TTC549 (cell line): ENCODE results near the gene UTP15.

Source experiments
- FAIRE-seq: peaks from 2 replicates; lab custom pipeline; 2012; peaks lifted over from hg19 to GRCh38; lab: Jason Lieb, UNC

UTP15 gene

DNA sequence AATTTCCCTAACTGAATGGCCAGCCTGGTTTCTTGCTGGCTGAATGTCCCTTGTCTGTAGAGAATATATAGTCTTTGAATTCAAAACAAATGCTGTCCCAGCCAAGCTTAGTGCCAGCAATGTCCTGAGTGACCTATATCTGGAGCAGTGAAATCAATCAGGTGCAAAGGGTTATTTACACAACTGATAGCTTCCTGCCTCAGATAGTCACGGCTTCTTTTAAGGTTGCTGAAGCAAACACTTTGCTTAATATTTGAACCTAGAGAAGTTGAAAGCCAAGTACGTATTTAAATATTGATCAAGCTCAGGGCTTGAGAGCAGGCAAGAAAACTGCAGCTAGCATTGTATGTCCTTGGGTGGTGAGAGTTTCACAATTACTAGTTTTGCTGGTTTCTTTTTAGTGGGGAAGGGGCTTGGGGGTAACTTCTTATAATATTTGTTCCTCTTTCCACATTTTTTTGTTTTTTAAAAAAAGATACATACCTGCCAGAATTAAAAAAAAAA lies 58.4 kb downstream of the UTP15 start:
- no peak for FAIRE-seq

DNA sequence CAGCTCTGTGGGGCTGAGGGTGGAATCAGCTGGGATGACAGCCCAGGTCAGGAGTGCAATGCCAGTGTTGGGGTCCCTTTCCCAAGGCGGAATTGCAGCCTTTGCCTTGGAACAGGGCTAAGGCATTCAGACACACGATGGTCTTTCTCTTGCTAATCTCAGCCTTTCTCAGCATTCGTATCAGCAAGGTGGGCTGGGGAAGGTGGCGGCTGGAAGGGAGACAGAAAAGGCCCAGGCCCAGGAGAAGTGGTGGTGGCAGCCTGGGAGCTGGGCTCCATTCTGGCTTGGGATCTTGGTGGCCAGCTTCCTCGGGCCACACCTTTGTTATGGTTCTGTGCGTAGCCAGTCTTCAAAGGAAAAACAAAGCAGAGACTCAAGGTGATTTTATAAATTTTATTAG lies 59.3 kb downstream of the UTP15 start:
- FAIRE-seq = no peak

DNA sequence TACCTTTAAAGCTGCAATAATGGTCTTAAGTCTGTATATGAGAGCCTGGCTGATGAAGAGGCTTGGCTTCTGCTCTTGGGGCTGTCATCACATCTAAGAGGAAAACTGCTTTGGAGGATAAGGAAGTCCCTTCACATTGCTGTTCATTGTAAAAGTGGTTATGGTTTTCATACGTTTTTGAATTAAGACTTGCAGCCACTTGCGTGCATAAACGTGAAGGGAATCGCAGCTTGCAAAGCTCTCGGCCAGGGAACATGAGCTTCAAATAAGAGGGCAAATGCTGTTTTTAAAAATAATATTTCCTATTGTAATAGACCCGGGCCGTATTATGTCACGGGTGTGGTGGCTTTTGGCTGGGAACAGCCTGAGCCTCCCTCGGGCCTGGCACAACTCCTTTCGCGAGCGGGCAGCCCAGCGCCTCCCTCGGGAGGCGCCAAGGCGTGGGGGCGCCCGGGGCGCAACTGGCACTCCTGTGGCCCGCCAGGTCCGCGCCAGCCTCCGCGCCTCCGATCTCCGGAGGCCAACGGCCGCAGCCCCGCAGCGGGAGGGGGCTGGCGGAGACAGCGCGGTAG lies 59.9 kb downstream of the UTP15 start:
- no peak for FAIRE-seq

DNA sequence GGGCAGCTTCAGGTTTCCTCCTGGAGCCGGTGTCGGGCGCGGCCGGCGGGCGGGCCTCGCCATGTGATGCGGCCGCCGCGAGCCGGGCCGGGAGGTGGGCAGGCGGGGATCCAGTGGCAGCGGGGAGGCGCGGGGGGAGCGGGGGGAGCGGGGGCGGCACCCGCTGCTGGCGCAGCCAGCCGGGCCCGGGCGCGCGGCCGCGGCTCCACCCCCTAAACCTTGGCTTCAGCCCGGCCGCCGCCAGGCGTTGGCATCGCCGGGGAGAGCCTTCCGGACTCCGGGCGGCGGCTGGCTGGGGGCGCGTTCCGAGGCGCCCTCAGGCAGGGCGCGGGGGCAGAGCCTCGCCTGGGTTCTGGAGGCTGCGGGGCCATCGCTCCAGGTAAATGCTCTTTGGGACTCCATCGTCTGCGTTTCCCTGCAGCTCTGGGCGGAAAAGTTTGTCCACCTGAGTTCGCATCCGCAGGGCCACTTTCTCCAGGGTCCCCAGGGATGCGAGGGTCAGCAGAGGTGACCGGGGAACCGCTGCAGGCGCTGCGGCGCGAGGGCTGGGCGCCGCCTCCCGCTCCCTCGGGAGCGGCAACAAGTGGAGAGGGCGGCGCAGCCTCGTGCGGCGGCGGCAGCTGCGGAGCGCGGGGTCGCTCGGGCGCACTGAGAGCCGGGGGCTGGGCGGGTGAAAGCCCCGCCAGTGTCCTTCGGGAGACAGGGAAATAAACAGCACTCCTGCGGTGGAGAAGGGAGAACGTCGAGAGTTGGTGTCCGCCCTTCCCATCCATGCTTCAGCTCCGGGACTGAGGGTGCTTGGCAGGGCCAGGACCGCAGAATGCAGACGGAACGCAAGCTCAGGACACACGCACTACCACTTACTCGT lies 60.6 kb downstream of the UTP15 start, which contains the start of gene ARHGEF28:
ARHGEF28 (plus strand) TSS at position 253 of the 868 bp plus-strand sequence. CDS start 58,656 bp downstream, outside the sequence.
- FAIRE-seq = no peak

DNA sequence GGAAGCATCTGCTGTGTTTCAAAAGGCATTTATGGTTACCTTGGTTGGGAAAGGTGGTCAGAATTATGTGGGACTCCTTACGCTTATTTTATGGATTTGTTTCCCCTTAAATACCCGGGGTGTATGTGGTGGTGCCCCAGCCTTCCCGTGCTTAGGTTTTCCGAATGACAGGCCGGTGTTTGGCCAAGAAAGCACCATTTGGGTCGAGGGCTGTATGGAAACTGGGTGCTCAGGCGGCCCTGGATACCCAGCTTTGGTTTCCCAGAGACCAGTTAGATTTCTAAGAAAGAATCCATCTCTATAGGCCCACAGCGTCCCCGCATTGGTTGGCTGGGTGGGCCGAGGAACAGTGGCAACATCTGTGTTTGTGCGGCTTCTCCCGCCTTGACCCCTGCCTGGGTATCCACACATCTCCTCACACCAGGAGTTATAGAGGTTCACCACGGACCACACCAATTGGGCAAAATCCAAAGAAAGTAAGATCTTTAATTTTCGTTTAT lies 61.3 kb downstream of the UTP15 start:
- no peak for FAIRE-seq

DNA sequence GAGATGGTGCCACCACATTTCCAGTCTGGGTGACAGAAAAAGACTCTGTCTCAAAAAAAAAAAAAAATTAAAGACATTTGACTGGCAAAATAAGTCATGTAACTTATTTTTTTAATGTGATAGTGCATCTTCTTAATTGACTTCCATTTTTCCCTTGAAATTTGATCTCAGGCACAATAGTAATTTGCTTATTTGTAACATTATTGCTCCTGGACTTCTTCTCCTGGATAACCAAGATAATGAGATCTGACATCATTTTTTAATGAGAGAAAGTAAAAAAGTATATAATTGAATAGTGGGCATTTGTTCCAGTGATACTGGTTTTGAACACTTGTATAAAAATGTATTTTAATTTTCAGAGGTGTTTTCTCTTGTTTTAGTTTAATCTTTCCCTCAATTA lies 63.9 kb downstream of the UTP15 start:
- FAIRE-seq = no peak

DNA sequence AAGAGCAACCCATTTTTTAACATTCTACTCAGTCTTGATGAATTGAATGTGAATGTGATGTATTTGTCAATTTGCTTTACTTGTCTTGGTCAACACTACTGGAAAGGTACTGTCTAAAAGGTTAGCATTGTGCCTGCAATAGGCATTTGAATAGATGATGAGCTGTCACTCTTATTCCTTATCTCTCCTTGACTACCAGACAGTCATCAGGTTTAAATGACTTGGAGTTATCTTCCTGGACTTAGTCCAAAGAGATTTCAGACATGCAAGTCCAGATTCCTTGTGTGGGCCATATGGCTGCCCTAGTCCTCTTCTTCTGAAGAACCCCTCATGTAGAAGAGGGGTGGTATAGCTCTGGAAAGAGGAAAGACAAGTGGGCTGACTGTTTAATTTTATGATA lies 65.2 kb downstream of the UTP15 start:
- FAIRE-seq = no peak

DNA sequence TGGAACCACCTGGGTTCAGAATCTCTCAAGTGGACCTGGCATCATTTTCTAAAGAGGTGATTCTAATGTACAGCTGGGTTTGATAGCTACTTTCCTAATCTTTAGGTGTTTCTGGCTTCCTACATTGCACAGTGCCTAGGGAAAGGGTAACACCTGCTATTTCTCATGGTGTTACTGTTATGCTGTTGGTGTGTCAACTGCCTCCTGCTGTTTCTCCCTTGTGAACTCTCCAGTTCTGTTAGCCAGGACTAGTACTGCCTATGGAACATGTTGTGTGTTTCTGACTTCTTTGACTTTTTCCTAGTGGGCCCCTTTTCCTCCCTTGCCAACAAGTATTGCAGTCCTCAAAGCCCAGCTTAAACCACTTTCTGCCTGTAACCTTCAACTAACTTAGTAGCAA lies 66.0 kb downstream of the UTP15 start:
- FAIRE-seq = no peak
